ENCODE measurements around the gene EPSTI1. TPM values are rescaled to one million over a fixed set of nuclear protein-coding genes. Genes with fewer than 3 reads are reported as not detected.
A peak's percentile ranks its signal among the peaks of the same experiment; 100 is the strongest.
"Not testable (repeated sequence)": the region's sequence is repeated elsewhere in the genome, so short reads cannot be mapped to it uniquely, and the experiment has no call there.

Gene EPSTI1
- total and polyA plus RNA-seq, 12 donors, result 1.8 to 31.3 (median 3.7) TPM

GRCh38 chr13:42873081-42873480 lies 119.0 kb downstream of the EPSTI1 start:
- no peaks in the 10 kb centered on the region for H3K27me3 ChIP-seq
- intact Hi-C loops (cut with DNase I), result no loop called here
- H3K4me3 ChIP-seq, result no peak overlapping the region
- ATAC-seq (no peak), DNase-seq (no peak)
- H3K9me3 ChIP-seq, result no peaks in the 10 kb centered on the region
- H3K36me3 ChIP-seq, result no peaks in the 10 kb centered on the region
- 81 to 82% methylated on average over 8 of the region's 8 CpGs for WGBS, 2 donors
- no peak for TF ChIP-seq CTCF (IDR thresholded peaks at IDR 0.05)
- peaks cover 0 to 17% (median 0%) of the 10 kb centered on the region in 9 donors for H3K4me1 ChIP-seq
- H3K27ac ChIP-seq, result no peak overlapping the region

GRCh38 chr13:42867232-42867631 lies 124.8 kb downstream of the EPSTI1 start:
- Histone ChIP-seq H3K4me3 (no peak overlapping the region), H3K36me3 (no peaks in the 10 kb centered on the region), H3K27ac (no peak overlapping the region), H3K4me1 (peaks cover 0 to 13% (median 7%) of the 10 kb centered on the region in 9 donors), H3K9me3 (no peaks in the 10 kb centered on the region), H3K27me3 (no peaks in the 10 kb centered on the region)
- no peak for TF ChIP-seq CTCF (IDR thresholded peaks at IDR 0.05)
- DNase-seq (no peak), ATAC-seq (no peak)
- intact Hi-C loops (cut with DNase I), result no loop called here
- 71 to 85% methylated on average over 4 of the region's 4 CpGs for WGBS, 2 donors

GRCh38 chr13:42865768-42866102 lies 126.3 kb downstream of the EPSTI1 start:
- TF ChIP-seq CTCF (IDR thresholded peaks at IDR 0.05), result no peak

GRCh38 chr13:42864952-42865767 lies 126.9 kb downstream of the EPSTI1 start:
- H3K4me1 ChIP-seq, result peaks cover 0 to 13% (median 7%) of the 10 kb centered on the region in 9 donors
- H3K27me3 ChIP-seq, result no peaks in the 10 kb centered on the region
- H3K4me3 ChIP-seq, result peak overlapping the region in 4 of 10 donors; percentile 0 to 24 (median 12)
- WGBS, 2 donors, result 49 to 51% methylated on average over 10 of the region's 10 CpGs
- H3K36me3 ChIP-seq, result no peaks in the 10 kb centered on the region
- no peak for TF ChIP-seq CTCF (IDR thresholded peaks at IDR 0.05)
- intact Hi-C loops (cut with DNase I), result no loop called here
- H3K9me3 ChIP-seq, result no peaks in the 10 kb centered on the region
- ATAC-seq (peak in 6 of 8 donors; percentile 13 to 75 (median 36)), DNase-seq (no peak)
- no peak overlapping the region for H3K27ac ChIP-seq

More at GRCh38 chr13:42865768-42866102, 126.3 kb downstream of the EPSTI1 start:
- H3K4me3 ChIP-seq, result peak overlapping the region in 3 of 10 donors; percentile 8 to 24 (median 16)
- no peaks in the 10 kb centered on the region for H3K36me3 ChIP-seq
- H3K27me3 ChIP-seq, result no peaks in the 10 kb centered on the region
- H3K9me3 ChIP-seq, result no peaks in the 10 kb centered on the region
- intact Hi-C loops (cut with DNase I), result no loop called here
- H3K27ac ChIP-seq, result no peak overlapping the region
- no peak for ATAC-seq
- 46 to 59% methylated on average over 2 of the region's 2 CpGs for WGBS, 2 donors
- peaks cover 0 to 13% (median 7%) of the 10 kb centered on the region in 9 donors for H3K4me1 ChIP-seq
- DNase-seq, result no peak

GRCh38 chr13:42862370-42862769 lies 129.7 kb downstream of the EPSTI1 start:
- 79 to 85% methylated on average over 2 of the region's 2 CpGs for WGBS, 2 donors
- H3K9me3 ChIP-seq; ATAC-seq; intact Hi-C loops (cut with DNase I); H3K27ac ChIP-seq; H3K27me3 ChIP-seq; DNase-seq; H3K36me3 ChIP-seq; H3K4me3 ChIP-seq: not testable (repeated sequence)
- peaks cover 0 to 13% (median 7%) of the 10 kb centered on the region in 9 donors for H3K4me1 ChIP-seq

Measured in heart right ventricle (tissue), 16 donors.